Panc1 (cell line): Measurements from ENCODE around the gene CHRNG. TPM values are rescaled to one million over a fixed set of nuclear protein-coding genes. Genes with fewer than 3 reads are reported as not detected.

Experiments
- ATAC-seq: fragments of 200-7000 bp; cut with Tn5 transposase; 2 replicates; pipeline ENCODE4 v1.9.1; 2020; ENCODE audit warnings: mild to moderate bottlenecking, moderate library complexity
- BruUV-seq: library from RNA; stranded (reverse); fragments of 400-500 nt; replicated peaks from 2 replicates; lab custom pipeline; 2021; lab: Mats Ljungman, UMichigan
- CTCF ChIA-PET: fragments of 300-600 bp; sonication (Branson Sonifier 250); formaldehyde crosslinking; loops from one replicate; lab custom pipeline; 2022; ENCODE audit warnings: antibody characterized with exemption; lab: Charles Lee
- POLR2A ChIA-PET: fragments of 300-600 bp; sonication (Branson Sonifier 250); formaldehyde crosslinking; loops from one replicate; lab custom pipeline; 2022; ENCODE audit warnings: antibody characterized with exemption; lab: Charles Lee
- DNase-seq: peaks from one replicate; pipeline ENCODE4 v3.0.0-alpha.2; 2010; ENCODE audit warnings: low read depth, low spot score
- H3K27ac ChIP-seq: 2 replicates; pipeline ENCODE4 v1.5.1; 2011; ENCODE audit warnings: mild to moderate bottlenecking, low read length, inconsistent platforms
- H3K27me3 ChIP-seq: fragments of 200-500 bp; sonication (Bioruptor generic); 2 replicates; pipeline ENCODE4 v1.6.0; 2014; ENCODE audit warnings: low read length, inconsistent platforms; ENCODE audit not compliant: control insufficient read depth, insufficient read depth
- H3K36me3 ChIP-seq: fragments of 200-500 bp; sonication (Bioruptor generic); 2 replicates; pipeline ENCODE4 v1.5.1; 2014; ENCODE audit warnings: inconsistent platforms, mild to moderate bottlenecking, low read length, moderate library complexity; ENCODE audit not compliant: control insufficient read depth, insufficient read depth
- H3K4me1 ChIP-seq: 2 replicates; pipeline ENCODE4 v1.5.1; 2011; ENCODE audit warnings: inconsistent platforms, mild to moderate bottlenecking, low read length, moderate library complexity; ENCODE audit not compliant: control insufficient read depth, insufficient read depth
- H3K4me3 ChIP-seq, 2 experiments: 2 replicates each; pipeline ENCODE4 v1.5.1; 2011 to 2012; ENCODE audit warnings: low read depth in 2 of 2, low read length in 2 of 2, mild to moderate bottlenecking in 2 of 2, inconsistent platforms in 1 of 2, moderate library complexity in 1 of 2
- H3K9me3 ChIP-seq: fragments of 200-500 bp; sonication (Bioruptor generic); 2 replicates; pipeline ENCODE4 v1.5.1; 2014; ENCODE audit warnings: low read depth, mild to moderate bottlenecking, inconsistent platforms, low read length, moderate library complexity; ENCODE audit not compliant: control insufficient read depth, insufficient read depth
- CTCF ChIP-seq: fragments of 450-650 bp; IDR thresholded peaks from 2 replicates; pipeline ENCODE4 v1.5.1; 2017; ENCODE audit warnings: mild to moderate bottlenecking
- POLR2AphosphoS5 ChIP-seq: IDR thresholded peaks from 2 replicates; pipeline ENCODE4 v1.6.1; 2012; ENCODE audit warnings: mild to moderate bottlenecking, low read depth, low read length, moderate library complexity
- REST ChIP-seq, 2 experiments: IDR thresholded peaks; 2 replicates each; pipeline ENCODE4 v1.6.1; 2011 to 2012; ENCODE audit warnings: low read depth in 2 of 2, control low read depth in 1 of 2, low read length in 1 of 2, mild to moderate bottlenecking in 1 of 2, moderate library complexity in 1 of 2; ENCODE audit not compliant: insufficient read depth in 1 of 2
- SIN3A ChIP-seq: IDR thresholded peaks from 2 replicates; pipeline ENCODE4 v1.6.1; 2012; ENCODE audit warnings: low read depth, mild to moderate bottlenecking, low read length, moderate library complexity, borderline replicate concordance; ENCODE audit not compliant: insufficient read depth
- TCF7L2 ChIP-seq: IDR thresholded peaks from 2 replicates; pipeline ENCODE4 v1.6.1; 2011; ENCODE audit warnings: mild to moderate bottlenecking, low read depth, low read length, inconsistent platforms
- in situ Hi-C: cut with HindIII; loops from 2 replicates; pipeline ENCODE4 v1.10.0; 2016; ENCODE audit warnings: low sequenced_read_pairs, low pct_unique_long_range_greater_than_20kb
- intact Hi-C: fragments of 100-400 bp; cut with micrococcal nuclease; formaldehyde crosslinking; loops from one replicate; pipeline ENCODE4 v1.10.0; 2022; ENCODE audit not compliant: unreplicated experiment
- total RNA-seq: library from RNA; stranded (reverse); gene quantifications from one replicate; pipeline ENCODE4 v1.2.1, GENCODE V29; 2021; ENCODE audit not compliant: unreplicated experiment

The CHRNG gene
- total RNA-seq, 1 experiment from 2014 or later = not detected

DNA sequence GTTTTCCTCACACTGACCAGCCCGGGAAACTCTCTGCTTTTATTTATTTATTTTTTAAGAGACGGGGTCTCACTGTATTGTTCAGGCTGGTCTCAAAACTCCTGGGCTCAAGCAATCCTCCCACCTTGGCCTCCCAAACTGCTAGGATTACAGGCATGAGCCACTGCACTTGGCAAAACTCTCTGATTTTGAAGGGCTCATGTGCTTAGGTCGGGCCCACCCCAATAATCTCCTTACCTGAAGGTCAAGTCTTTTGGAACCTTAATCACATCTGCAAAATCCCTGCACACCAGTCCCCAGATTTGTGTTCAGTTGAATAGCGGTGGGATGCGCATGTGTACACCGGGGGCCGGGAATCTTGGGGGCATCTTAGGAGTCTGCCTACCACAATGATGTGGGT, 44.2 kb upstream of the CHRNG start:
- ATAC-seq (no peak), DNase-seq (no peak)
- Histone ChIP-seq H3K36me3 (no peaks in the 10 kb centered on the region), H3K27ac (no peak overlapping the region), H3K4me1 (no peaks in the 10 kb centered on the region), H3K9me3 (no peaks in the 10 kb centered on the region), H3K4me3 (no peak overlapping the region), H3K27me3 (no peaks in the 10 kb centered on the region)
- ChIA-PET CTCF (no interaction called here), POLR2A (no interaction called here)
- TF ChIP-seq CTCF (no peak), SIN3A (no peak), REST (IDR thresholded peaks at IDR 0.05; ENCODE audit: insufficient read depth in 1 of 2, low read depth in 2 of 2, low read length in 1 of 2) (no peak)
- in situ Hi-C loops = no loop called here
- no TSS peak for BruUV-seq
- intact Hi-C loops = no loop called here

DNA sequence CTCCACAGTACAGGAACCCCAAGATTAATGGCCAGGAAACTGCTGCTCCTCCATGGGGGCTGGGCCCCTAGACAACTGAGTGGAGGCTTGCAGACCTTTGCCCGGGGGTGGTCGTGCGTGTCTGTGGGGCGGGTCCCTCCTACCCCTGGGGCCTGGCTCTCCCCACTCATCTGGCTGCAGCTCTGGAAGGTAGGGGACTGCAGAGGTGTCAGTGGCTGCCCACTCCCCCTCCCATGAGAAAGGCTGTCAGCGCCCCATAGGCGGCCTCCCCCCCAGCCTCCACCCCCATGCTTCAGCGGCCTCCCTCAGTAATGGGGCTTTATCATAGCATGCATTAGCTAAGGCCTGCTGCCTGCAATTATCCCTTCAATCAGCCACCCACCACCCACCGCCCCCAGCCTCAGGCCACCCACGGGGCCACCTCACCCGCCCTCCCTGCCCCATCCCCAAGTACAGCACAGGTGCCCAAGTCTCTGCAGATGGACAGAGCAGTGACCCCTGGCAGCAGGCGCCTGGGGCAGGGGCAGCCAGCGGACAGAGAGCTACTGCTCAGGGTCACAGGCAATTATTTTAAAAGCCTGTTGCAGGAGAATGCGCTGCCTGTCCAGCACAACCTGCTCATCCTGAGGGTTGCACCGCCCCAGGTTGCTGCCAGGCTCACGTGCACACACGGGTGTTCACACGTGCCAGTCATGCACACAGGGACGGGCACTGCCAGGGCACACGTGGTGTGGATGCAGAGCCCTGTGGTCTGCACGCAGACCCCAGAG, 42.8 kb upstream of the CHRNG start:
- Histone ChIP-seq H3K4me1 (no peaks in the 10 kb centered on the region), H3K9me3 (no peaks in the 10 kb centered on the region), H3K27ac (no peak overlapping the region), H3K4me3 (no peak overlapping the region), H3K27me3 (no peaks in the 10 kb centered on the region), H3K36me3 (no peaks in the 10 kb centered on the region)
- DNase-seq (no peak), ATAC-seq (no peak)
- CTCF ChIA-PET = no interaction called here
- no TSS peak for BruUV-seq
- in situ Hi-C loops = no loop called here
- intact Hi-C loops = no loop called here
- POLR2A ChIA-PET = interaction anchor here (0.6 kb wide), 1 partner anchor 36 kb away, joined by 7 read pairs; no protein-coding TSS in a partner anchor
- TF ChIP-seq CTCF (no peak), TCF7L2 (no peak), POLR2AphosphoS5 (no peak), REST (IDR thresholded peaks at IDR 0.05; ENCODE audit: insufficient read depth in 1 of 2, low read depth in 2 of 2, low read length in 1 of 2) (no peak), SIN3A (no peak)
